IMR-90 (cell line): ENCODE results near the gene DNAH8. TPM values are rescaled to one million over a fixed set of nuclear protein-coding genes. Genes with fewer than 3 reads are reported as not detected.

Experiments used
- ATAC-seq: fragments of 200-7000 bp; cut with Tn5 transposase; 2 replicates; pipeline ENCODE4 v1.9.1; 2020; ENCODE audit warnings: low read depth, mild to moderate bottlenecking, moderate library complexity
- BruUV-seq: library from RNA; stranded (reverse); fragments of 400-500 nt; replicated peaks from 2 replicates; lab custom pipeline; 2021; lab: Mats Ljungman, UMichigan
- CTCF ChIA-PET: fragments of 300-600 bp; formaldehyde crosslinking; extraction: SDS; loops from one replicate; lab custom pipeline; 2021; ENCODE audit warnings: antibody characterized with exemption; lab: Yijun Ruan, JAX
- POLR2A ChIA-PET: fragments of 300-600 bp; sonication (Branson Sonifier 250); formaldehyde crosslinking; loops from one replicate; lab custom pipeline; 2022; ENCODE audit warnings: antibody characterized with exemption; ENCODE audit not compliant: unreplicated experiment; lab: Charles Lee
- DNase-seq: peaks from one replicate; pipeline ENCODE4 v3.0.0; 2013
- H2AFZ ChIP-seq: replicated peaks from 2 replicates; pipeline ENCODE3; 2013; ENCODE audit warnings: low read length, mild to moderate bottlenecking; ENCODE audit not compliant: poor library complexity
- H2AK5ac ChIP-seq: 2 replicates; pipeline ENCODE4 v1.6.1; 2013; ENCODE audit warnings: low read depth, low read length, inconsistent platforms
- H2AK9ac ChIP-seq: replicated peaks from 2 replicates; pipeline ENCODE3; 2013; ENCODE audit warnings: mild to moderate bottlenecking, low read depth, low read length, moderate library complexity; ENCODE audit not compliant: poor library complexity
- H2BK120ac ChIP-seq: 2 replicates; pipeline ENCODE4 v1.6.1; 2013; ENCODE audit warnings: low read depth, low read length, inconsistent platforms
- H2BK15ac ChIP-seq: 3 replicates; pipeline ENCODE4 v1.6.1; 2013; ENCODE audit warnings: low read depth, low read length, inconsistent platforms
- H2BK20ac ChIP-seq: 2 replicates; pipeline ENCODE4 v1.6.1; 2013; ENCODE audit warnings: low read depth, mild to moderate bottlenecking, inconsistent platforms, low read length, moderate library complexity
- H2BK5ac ChIP-seq: 2 replicates; pipeline ENCODE4 v1.6.1; 2013; ENCODE audit warnings: mild to moderate bottlenecking, low read depth, low read length, inconsistent platforms; ENCODE audit not compliant: poor library complexity, severe bottlenecking
- H3K14ac ChIP-seq: replicated peaks from 2 replicates; pipeline ENCODE4 v1.6.1; 2013; ENCODE audit warnings: low read depth, low read length, inconsistent platforms
- H3K18ac ChIP-seq: 2 replicates; pipeline ENCODE4 v1.6.1; 2013; ENCODE audit warnings: low read depth, low read length, control low read depth
- H3K23ac ChIP-seq: 2 replicates; pipeline ENCODE4 v1.6.1; 2013; ENCODE audit warnings: low read depth, low read length, inconsistent platforms
- H3K27ac ChIP-seq: 2 replicates; pipeline ENCODE4 v1.5.1; 2013; ENCODE audit warnings: mild to moderate bottlenecking, control low read depth, low read length; ENCODE audit not compliant: insufficient read depth
- H3K27me3 ChIP-seq: 2 replicates; pipeline ENCODE4 v1.6.1; 2013; ENCODE audit warnings: low read length; ENCODE audit not compliant: control insufficient read depth, insufficient read depth
- H3K36me3 ChIP-seq: 2 replicates; pipeline ENCODE4 v1.6.1; 2013; ENCODE audit warnings: low read length, mixed read lengths; ENCODE audit not compliant: control insufficient read depth, insufficient read depth
- H3K4ac ChIP-seq: 2 replicates; pipeline ENCODE4 v1.6.1; 2013; ENCODE audit warnings: low read depth, low read length, inconsistent platforms
- H3K4me1 ChIP-seq: 2 replicates; pipeline ENCODE4 v1.6.1; 2013; ENCODE audit warnings: low read length, mixed read lengths; ENCODE audit not compliant: control insufficient read depth, insufficient read depth
- H3K4me2 ChIP-seq: 2 replicates; pipeline ENCODE4 v1.6.1; 2013; ENCODE audit warnings: low read depth, mild to moderate bottlenecking, control low read depth, low read length, moderate library complexity
- H3K4me3 ChIP-seq: 2 replicates; pipeline ENCODE4 v1.5.1; 2013; ENCODE audit warnings: low read depth, mild to moderate bottlenecking, control low read depth, low read length, moderate library complexity; ENCODE audit not compliant: insufficient read depth
- H3K56ac ChIP-seq: 2 replicates; pipeline ENCODE4 v1.6.1; 2013; ENCODE audit warnings: low read length, inconsistent platforms; ENCODE audit not compliant: insufficient read depth; ENCODE audit errors: extremely low read depth
- H3K79me1 ChIP-seq, 2 experiments: 2 replicates each; pipeline ENCODE4 v1.6.1; 2013; ENCODE audit warnings: low read length in 2 of 2, inconsistent platforms in 1 of 2, low read depth in 1 of 2
- H3K9ac ChIP-seq: 2 replicates; pipeline ENCODE4 v1.6.1; 2013; ENCODE audit warnings: low read depth, low read length, control low read depth
- H3K9me1 ChIP-seq: 2 replicates; pipeline ENCODE4 v1.6.1; 2013; ENCODE audit warnings: low read length, inconsistent platforms; ENCODE audit not compliant: insufficient read depth
- H3K9me3 ChIP-seq: 2 replicates; pipeline ENCODE4 v1.6.1; 2013; ENCODE audit warnings: low read length; ENCODE audit not compliant: control insufficient read depth, insufficient read depth
- H4K20me1 ChIP-seq: 2 replicates; pipeline ENCODE4 v1.6.1; 2013; ENCODE audit warnings: low read length, inconsistent platforms; ENCODE audit not compliant: insufficient read depth
- H4K5ac ChIP-seq: 2 replicates; pipeline ENCODE4 v1.6.1; 2013; ENCODE audit warnings: mild to moderate bottlenecking, low read depth, low read length, control low read depth
- H4K8ac ChIP-seq, 2 experiments: 2 replicates each; pipeline ENCODE4 v1.6.1; 2013; ENCODE audit warnings: low read depth in 2 of 2, low read length in 2 of 2, control low read depth in 1 of 2, inconsistent platforms in 1 of 2
- H4K91ac ChIP-seq: 2 replicates; pipeline ENCODE4 v1.6.1; 2013; ENCODE audit warnings: low read depth, low read length, inconsistent platforms; ENCODE audit not compliant: insufficient read depth
- CEBPB ChIP-seq: IDR thresholded peaks from 2 replicates; pipeline ENCODE4 v1.6.1; 2012; ENCODE audit warnings: low read depth, low read length, improper control_type of control experiment
- CHD1 ChIP-seq: IDR thresholded peaks from 2 replicates; pipeline ENCODE4 v1.6.1; 2012; ENCODE audit warnings: low read depth, low read length, improper control_type of control experiment
- FOS ChIP-seq: fragments of 150-350 bp; IDR thresholded peaks from 2 replicates; pipeline ENCODE4 v1.6.1; 2016; ENCODE audit warnings: low read depth, low read length
- MAZ ChIP-seq: IDR thresholded peaks from 2 replicates; pipeline ENCODE4 v1.6.1; 2012; ENCODE audit warnings: low read depth, mild to moderate bottlenecking, low read length, improper control_type of control experiment, moderate library complexity, borderline replicate concordance
- NFE2L2 ChIP-seq: fragments of 150-350 bp; IDR thresholded peaks from 2 replicates; pipeline ENCODE4 v1.6.1; 2016; ENCODE audit warnings: low read depth, mild to moderate bottlenecking, low read length
- POLR2A ChIP-seq: IDR thresholded peaks from 2 replicates; pipeline ENCODE4 v1.6.1; 2012; ENCODE audit warnings: mild to moderate bottlenecking, low read depth, low read length
- RAD21 ChIP-seq: IDR thresholded peaks from 2 replicates; pipeline ENCODE4 v1.6.1; 2012; ENCODE audit warnings: low read length, improper control_type of control experiment
- RCOR1 ChIP-seq: IDR thresholded peaks from 2 replicates; pipeline ENCODE4 v1.6.1; 2012; ENCODE audit warnings: mild to moderate bottlenecking, low read length, improper control_type of control experiment; ENCODE audit not compliant: insufficient replicate concordance
- RFX5 ChIP-seq: IDR thresholded peaks from 2 replicates; pipeline ENCODE4 v1.8.0; 2012; ENCODE audit warnings: low read depth, mild to moderate bottlenecking, low read length, moderate library complexity
- USF2 ChIP-seq: fragments of 150-350 bp; IDR thresholded peaks from 2 replicates; pipeline ENCODE4 v1.6.1; 2017; ENCODE audit warnings: mild to moderate bottlenecking, antibody characterized with exemption, low read length, low read depth
- WGBS, 2 experiments: methylation state at CpG; one replicate each; pipeline versions ENCODE4 v1.1.5 to v1.1.7; 2013; ENCODE audit warnings: missing lambda C conversion rate in 2 of 2; ENCODE audit not compliant: insufficient read length in 1 of 2; ENCODE audit errors: extremely low coverage in 2 of 2; 5-methylcytosine and 5-hydroxymethylcytosine counted together
- dilution Hi-C: fragments of 300-500 bp; cut with HindIII; formaldehyde crosslinking; loops from one replicate; pipeline ENCODE4 v1.14.3; 2018; ENCODE audit warnings: low sequenced_read_pairs; ENCODE audit not compliant: unreplicated experiment
- in situ Hi-C: fragments of 300-500 bp; cut with MboI; formaldehyde crosslinking; loops from 3 replicates; pipeline ENCODE4 v1.14.3; 2019; ENCODE audit warnings: low sequenced_read_pairs, inconsistent platforms, mixed read lengths
- intact Hi-C: fragments of 100-400 bp; cut with micrococcal nuclease; formaldehyde crosslinking; loops from 2 replicates; pipeline ENCODE4 v1.10.0; 2022
- polyA plus RNA-seq, 3 experiments: library from polyadenylated mRNA; depleted of rRNA; stranded (reverse); fragments of >200 nt; gene quantifications; 2 replicates each; pipeline ENCODE4 v1.2.3, GENCODE V29; 2012; ENCODE audit warnings: low replicate concordance in 1 of 3
- total RNA-seq: library from RNA; depleted of rRNA; stranded (reverse); fragments of >200 nt; gene quantifications from 2 replicates; pipeline ENCODE4 v1.2.3, GENCODE V29; 2012

DNAH8 gene
- total and polyA plus RNA-seq, 2 of the 4 experiments (the other 2 are of a cell fraction) = not detected

- no peaks in the 10 kb centered on the region for H3K9me1 ChIP-seq
- 63% methylated on average over 2 of the region's 5 CpGs; no CpG with 5 or more reads in 1 of the 2 experiments for WGBS, 2 experiments
- no peaks in the 10 kb centered on the region for H4K20me1 ChIP-seq
- H3K4me1 ChIP-seq = no peaks in the 10 kb centered on the region
- H3K4me3 ChIP-seq = no peak overlapping the region
- H3K27ac ChIP-seq = no peak overlapping the region
- in situ Hi-C loops (no loop called here), dilution Hi-C loops (no loop called here), intact Hi-C loops (no loop called here)
- H3K4ac ChIP-seq = no peak overlapping the region
- no peak overlapping the region for H3K23ac ChIP-seq
- no peak overlapping the region for H3K9ac ChIP-seq
- CTCF ChIA-PET = no interaction called here
- no peak overlapping the region for H4K8ac ChIP-seq
- no peaks in the 10 kb centered on the region for H3K79me1 ChIP-seq
- no peak overlapping the region for H3K18ac ChIP-seq
- no peak overlapping the region for H2BK120ac ChIP-seq
- no peak overlapping the region for H4K91ac ChIP-seq
- H2BK5ac ChIP-seq = no peak overlapping the region
- H3K36me3 ChIP-seq = no peaks in the 10 kb centered on the region
- H3K27me3 ChIP-seq = no peaks in the 10 kb centered on the region; the same call in 1 of the 2 replicates
- no TSS peak for BruUV-seq
- no peak overlapping the region for H2AK9ac ChIP-seq
- H2AFZ ChIP-seq = no peak overlapping the region
- no peak overlapping the region for H3K4me2 ChIP-seq
- no peak overlapping the region for H3K56ac ChIP-seq
- no peak overlapping the region for H2BK15ac ChIP-seq
- POLR2A ChIA-PET = no interaction called here
- TF ChIP-seq CEBPB (no peak), CHD1 (no peak), NFE2L2 (no peak), FOS (no peak), RCOR1 (no peak), RAD21 (no peak), MAZ (no peak), RFX5 (no peak), POLR2A (no peak), USF2 (no peak)
- ATAC-seq = no peak
- DNase-seq = no peak
- no peak overlapping the region for H2AK5ac ChIP-seq
- no peaks in the 10 kb centered on the region for H3K9me3 ChIP-seq
- H2BK20ac ChIP-seq = no peak overlapping the region
- H4K5ac ChIP-seq = no peak overlapping the region
- no peak overlapping the region for H3K14ac ChIP-seq
Observed at GRCh38 chr6:38786486-38786885, 71.4 kb downstream of the DNAH8 start.
